GM23338 (cell line): ENCODE data around the gene SYT15. TPM values are rescaled to one million over a fixed set of nuclear protein-coding genes. Genes with fewer than 3 reads are reported as not detected.
"Not testable (repeated sequence)": the region's sequence is repeated elsewhere in the genome, so short reads cannot be mapped to it uniquely, and the experiment has no call there.

Experiments used
- ATAC-seq: fragments of 200-7000 bp; cut with Tn5 transposase; 3 replicates; pipeline ENCODE4 v1.9.1; 2020
- DNase-seq: peaks from one replicate; pipeline ENCODE4 v3.0.0-alpha.2; 2015; ENCODE audit warnings: low spot score
- H2AFZ ChIP-seq: fragments of 200-600 bp; sonication (generic); 2 replicates; pipeline ENCODE4 v1.8.0; 2016; ENCODE audit warnings: antibody characterized with exemption, mild to moderate bottlenecking, moderate library complexity
- H3F3A ChIP-seq: fragments of 200-600 bp; sonication (generic); replicated peaks from 2 replicates; pipeline ENCODE4 v1.8.0; 2017; ENCODE audit warnings: antibody characterized with exemption, mixed run types, low read depth
- H3K27ac ChIP-seq: fragments of 200-600 bp; sonication (generic); 2 replicates; pipeline ENCODE4 v1.6.1; 2016; ENCODE audit warnings: low read depth
- H3K27me3 ChIP-seq: fragments of 200-600 bp; sonication (generic); 2 replicates; pipeline ENCODE4 v1.8.0; 2016; ENCODE audit warnings: mild to moderate bottlenecking, mixed run types, moderate library complexity; ENCODE audit not compliant: insufficient read depth
- H3K36me3 ChIP-seq: fragments of 200-600 bp; sonication (generic); 2 replicates; pipeline ENCODE4 v1.8.0; 2016; ENCODE audit warnings: mild to moderate bottlenecking; ENCODE audit not compliant: insufficient read depth
- H3K4me1 ChIP-seq: fragments of 200-600 bp; sonication (generic); 2 replicates; pipeline ENCODE4 v1.8.0; 2016; ENCODE audit warnings: mild to moderate bottlenecking, moderate library complexity; ENCODE audit not compliant: insufficient read depth
- H3K4me2 ChIP-seq: fragments of 200-600 bp; sonication (generic); 2 replicates; pipeline ENCODE4 v1.7.1; 2017; ENCODE audit warnings: mixed run types
- H3K4me3 ChIP-seq: fragments of 200-600 bp; sonication (generic); 2 replicates; pipeline ENCODE4 v1.6.1; 2016; ENCODE audit warnings: mixed run types
- H3K79me2 ChIP-seq: fragments of 200-600 bp; sonication (generic); replicated peaks from 2 replicates; pipeline ENCODE4 v1.8.0; 2017; ENCODE audit warnings: mild to moderate bottlenecking; ENCODE audit not compliant: insufficient read depth
- H3K9me2 ChIP-seq: fragments of 200-600 bp; sonication (generic); 2 replicates; pipeline ENCODE4 v1.8.0; 2017; ENCODE audit not compliant: insufficient read depth
- H4K20me1 ChIP-seq: fragments of 200-600 bp; sonication (generic); replicated peaks from 2 replicates; pipeline ENCODE4 v1.8.0; 2017; ENCODE audit warnings: mild to moderate bottlenecking; ENCODE audit not compliant: insufficient read depth
- H3K27ac Mint-ChIP-seq: 2 replicates; pipeline ENCODE4 v1.8.0; 2020; ENCODE audit warnings: inconsistent platforms, mild to moderate bottlenecking, moderate library complexity, mixed read lengths
- H3K27me3 Mint-ChIP-seq: 3 replicates; pipeline ENCODE4 v1.8.0; 2022; ENCODE audit warnings: low read depth, mild to moderate bottlenecking, moderate library complexity, mixed read lengths, inconsistent platforms; ENCODE audit not compliant: insufficient read depth, poor library complexity
- H3K36me3 Mint-ChIP-seq: 3 replicates; pipeline ENCODE4 v1.8.0; 2021; ENCODE audit warnings: low read depth, mild to moderate bottlenecking, inconsistent platforms, moderate library complexity, mixed read lengths
- H3K4me1 Mint-ChIP-seq: 3 replicates; pipeline ENCODE4 v1.8.0; 2020; ENCODE audit warnings: mild to moderate bottlenecking, inconsistent platforms, mixed read lengths
- H3K4me3 Mint-ChIP-seq: 3 replicates; pipeline ENCODE4 v1.8.0; 2021; ENCODE audit warnings: moderate library complexity, mild to moderate bottlenecking, inconsistent platforms, mixed read lengths
- H3K9me3 Mint-ChIP-seq: 3 replicates; pipeline ENCODE4 v1.8.0; 2020; ENCODE audit warnings: moderate library complexity, mild to moderate bottlenecking, inconsistent platforms, mixed read lengths
- polyA plus RNA-seq: library from polyadenylated mRNA; unstranded; fragments of >200 nt; fragmentation: Nextera tagmentation; extraction: Ambion mirVana; gene quantifications from 2 replicates; pipeline ENCODE4 v1.2.1, GENCODE V29; 2016
- total RNA-seq: library from RNA; depleted of rRNA; stranded (reverse); fragments of >200 nt; shearing (Covaris generic); gene quantifications from 2 replicates; pipeline ENCODE4 v1.2.3, GENCODE V29; 2014

Gene SYT15
- total and polyA plus RNA-seq, 2 experiments from 2014 or later = 1.5 TPM; not detected in 1

GRCh38 chr10:46572765-46573164, 6.2 kb upstream of the SYT15 start:
- DNase-seq, H3K79me2 ChIP-seq, H3K36me3 Mint-ChIP-seq, H3K36me3 ChIP-seq, H3K27ac ChIP-seq, H3K4me3 Mint-ChIP-seq, H4K20me1 ChIP-seq, ATAC-seq, H3F3A ChIP-seq, H3K4me3 ChIP-seq, H2AFZ ChIP-seq, H3K9me2 ChIP-seq, H3K9me3 Mint-ChIP-seq, H3K27ac Mint-ChIP-seq, H3K27me3 Mint-ChIP-seq, H3K4me1 Mint-ChIP-seq, H3K4me2 ChIP-seq, H3K4me1 ChIP-seq, H3K27me3 ChIP-seq: not testable (repeated sequence)

GRCh38 chr10:46573314-46573713, 5.6 kb upstream of the SYT15 start:
- H3K4me3 Mint-ChIP-seq, H3F3A ChIP-seq, H3K4me1 Mint-ChIP-seq, H3K27me3 Mint-ChIP-seq, H3K27ac ChIP-seq, H3K36me3 Mint-ChIP-seq, H3K9me3 Mint-ChIP-seq, H2AFZ ChIP-seq, H4K20me1 ChIP-seq, H3K36me3 ChIP-seq, DNase-seq, H3K4me1 ChIP-seq, H3K9me2 ChIP-seq, H3K4me2 ChIP-seq, H3K27me3 ChIP-seq, ATAC-seq, H3K27ac Mint-ChIP-seq, H3K4me3 ChIP-seq, H3K79me2 ChIP-seq: not testable (repeated sequence)

GRCh38 chr10:46573884-46574283, 5.0 kb upstream of the SYT15 start:
- not testable (repeated sequence) for H3K36me3 Mint-ChIP-seq, H3K27ac ChIP-seq, H3K4me3 Mint-ChIP-seq, H3K79me2 ChIP-seq, H3K4me1 ChIP-seq, H3K9me3 Mint-ChIP-seq, H3K4me2 ChIP-seq, H3K4me1 Mint-ChIP-seq, H3F3A ChIP-seq, H3K36me3 ChIP-seq, H3K27ac Mint-ChIP-seq, H3K9me2 ChIP-seq, H4K20me1 ChIP-seq, H3K27me3 Mint-ChIP-seq, H3K4me3 ChIP-seq, H2AFZ ChIP-seq
- peaks cover 12% of the 10 kb centered on the region for H3K27me3 ChIP-seq
- ATAC-seq = peak; percentile 5; the same call in 1 of the 3 replicates
- DNase-seq = peak; percentile 1

GRCh38 chr10:46577624-46578473, 1.1 kb upstream of the SYT15 start:
- H3K36me3 Mint-ChIP-seq, DNase-seq, H3K27me3 Mint-ChIP-seq, H2AFZ ChIP-seq, H3K4me1 ChIP-seq, H4K20me1 ChIP-seq, H3K79me2 ChIP-seq, H3K27ac Mint-ChIP-seq, H3K4me3 Mint-ChIP-seq, H3K9me2 ChIP-seq, H3F3A ChIP-seq, H3K4me1 Mint-ChIP-seq, H3K27ac ChIP-seq, H3K36me3 ChIP-seq, H3K9me3 Mint-ChIP-seq: not testable (repeated sequence)
- peak; percentile 26 for ATAC-seq
- Histone ChIP-seq H3K4me2 (peak overlapping the region; percentile 73), H3K27me3 (peaks cover 12% of the 10 kb centered on the region), H3K4me3 (peak overlapping the region; percentile 50; the same call in 1 of the 2 replicates)

- H3K4me1 Mint-ChIP-seq, H3K27me3 Mint-ChIP-seq, H3K36me3 Mint-ChIP-seq, H3K4me3 Mint-ChIP-seq, H4K20me1 ChIP-seq, H3K9me3 Mint-ChIP-seq, H3K36me3 ChIP-seq, H3K27ac ChIP-seq, DNase-seq, H3K79me2 ChIP-seq, H2AFZ ChIP-seq, H3K4me3 ChIP-seq, H3K27ac Mint-ChIP-seq, H3K9me2 ChIP-seq, H3K4me2 ChIP-seq, H3K4me1 ChIP-seq, H3F3A ChIP-seq: not testable (repeated sequence)
- H3K27me3 ChIP-seq = peaks cover 12% of the 10 kb centered on the region
- ATAC-seq = peak; percentile 21
Observed at GRCh38 chr10:46579378-46579777, 450 bp downstream of the SYT15 start.

GRCh38 chr10:46581997-46582396, 3.1 kb downstream of the SYT15 start:
- peaks cover 12% of the 10 kb centered on the region for H3K27me3 ChIP-seq
- DNase-seq, ATAC-seq, H3K4me3 Mint-ChIP-seq, H3K4me2 ChIP-seq, H4K20me1 ChIP-seq, H3K4me1 Mint-ChIP-seq, H3F3A ChIP-seq, H3K27ac Mint-ChIP-seq, H3K36me3 ChIP-seq, H3K27ac ChIP-seq, H2AFZ ChIP-seq, H3K27me3 Mint-ChIP-seq, H3K79me2 ChIP-seq, H3K36me3 Mint-ChIP-seq, H3K9me3 Mint-ChIP-seq, H3K4me3 ChIP-seq, H3K4me1 ChIP-seq, H3K9me2 ChIP-seq: not testable (repeated sequence)
